CD1c-positive myeloid dendritic cell (primary cell): ENCODE measurements around the gene ITPR2.
A peak's percentile ranks its signal among the peaks of the same experiment; 100 is the strongest.

Experiments used
- DNase-seq: peaks from one replicate; pipeline ENCODE4 v3.0.0-alpha.2; 2016; ENCODE audit errors: extremely low spot score

The ITPR2 gene

DNA sequence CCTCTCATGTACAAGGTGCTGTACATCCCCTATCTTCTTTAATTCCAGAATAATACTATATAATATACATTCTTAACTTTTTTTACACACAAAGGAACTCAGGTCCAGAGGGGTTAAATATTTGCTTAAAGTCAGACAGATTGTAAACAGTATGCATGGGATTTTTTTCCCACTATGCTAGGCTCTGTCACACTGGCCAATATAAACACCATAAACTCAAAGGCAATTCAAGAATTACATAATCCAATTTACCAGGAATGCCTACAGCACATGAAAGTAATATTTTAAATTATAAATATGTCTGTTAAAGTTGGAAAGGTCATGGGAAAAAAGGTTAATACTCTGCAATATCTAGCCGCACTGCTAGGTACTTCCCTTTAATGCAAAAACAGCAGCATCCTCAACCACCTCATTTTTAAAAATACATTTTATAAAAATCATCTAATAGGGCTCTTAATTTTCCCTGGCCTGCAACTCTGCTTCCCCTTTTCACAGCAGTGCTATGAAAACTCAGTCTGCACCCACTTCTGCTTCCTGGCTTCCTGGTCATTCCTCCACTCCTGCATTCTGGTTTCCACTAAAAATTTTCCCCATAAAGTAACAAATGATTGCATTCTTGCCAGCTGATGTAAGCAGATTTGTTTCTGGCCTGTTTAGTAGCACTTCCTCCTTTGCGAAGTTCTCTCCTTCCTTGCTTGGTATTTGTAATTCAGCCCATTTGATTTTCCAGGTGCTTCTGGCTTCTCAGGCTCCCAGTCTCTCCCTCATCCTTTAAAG is 128.1 kb downstream of the ITPR2 start:
- peak; percentile 60 for DNase-seq

- no peak for DNase-seq
Observed at GRCh38 chr12:26704214-26704613, 128.8 kb downstream of the ITPR2 start.

DNA sequence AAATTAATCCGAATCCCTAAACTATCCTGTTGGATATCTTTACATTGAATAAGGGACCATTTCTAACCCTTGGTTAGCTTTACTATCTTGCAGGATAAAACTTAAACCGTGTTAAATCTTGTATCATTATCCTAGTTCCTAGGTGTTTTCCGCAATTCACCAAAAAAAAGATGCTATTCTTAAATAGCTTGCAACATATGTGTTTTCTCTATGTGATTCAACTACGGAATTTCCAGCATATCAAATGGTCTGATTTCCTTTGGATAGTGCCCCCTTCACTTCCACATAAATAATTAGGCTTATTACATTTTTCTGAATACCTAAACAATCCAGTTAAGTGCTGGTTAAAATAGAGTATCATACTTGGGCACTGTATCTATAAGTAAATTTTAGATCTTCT is 130.3 kb downstream of the ITPR2 start:
- DNase-seq = no peak

DNA sequence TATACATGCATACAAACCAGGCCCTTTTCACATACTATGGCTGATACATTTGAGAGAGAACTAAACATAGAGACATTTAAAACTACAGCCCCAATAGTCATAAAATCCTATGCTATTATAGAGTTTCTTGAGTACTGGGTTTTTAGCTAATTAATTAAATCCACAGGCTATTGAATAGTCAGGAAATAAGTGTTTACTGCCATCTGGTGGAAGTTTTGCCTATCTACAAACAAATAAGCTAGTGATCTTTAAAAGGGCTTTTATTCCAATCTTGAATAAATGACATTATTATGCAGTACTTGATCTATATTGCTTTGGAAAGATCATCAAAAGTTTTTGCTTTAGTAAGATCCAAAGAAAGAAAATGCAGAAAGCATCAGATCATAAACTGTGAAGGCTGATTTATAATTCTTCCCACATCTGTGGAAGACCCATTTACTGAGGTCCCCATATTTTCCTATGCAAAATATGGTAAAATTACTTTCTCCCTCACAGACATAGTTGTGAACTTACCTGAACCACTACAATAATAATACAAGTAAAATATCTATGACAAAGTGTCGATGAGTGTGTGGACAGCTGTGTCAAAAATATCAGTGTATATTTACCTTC is 131.3 kb downstream of the ITPR2 start:
- peak; percentile 38 for DNase-seq

- no peak for DNase-seq
Observed at GRCh38 chr12:26700430-26700829, 132.6 kb downstream of the ITPR2 start.

DNA sequence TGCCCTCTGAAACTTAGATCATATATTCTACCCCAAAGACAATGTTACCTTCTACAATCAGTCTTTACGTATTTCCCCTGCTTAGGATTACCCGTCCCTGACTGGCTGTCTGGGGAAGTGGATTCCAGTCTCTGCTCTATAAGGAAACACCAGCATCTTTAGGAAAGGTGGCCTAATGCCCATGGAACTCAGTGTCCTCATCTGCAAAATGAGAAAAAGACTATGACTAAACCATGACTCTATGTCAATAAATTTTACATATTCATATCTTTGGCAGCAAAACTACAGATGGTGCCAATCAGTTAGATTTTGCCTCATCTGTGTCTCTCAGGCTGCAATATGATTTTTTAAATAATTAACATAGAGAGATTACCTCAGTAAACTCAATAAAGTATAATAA is 133.8 kb downstream of the ITPR2 start:
- no peak for DNase-seq

DNA sequence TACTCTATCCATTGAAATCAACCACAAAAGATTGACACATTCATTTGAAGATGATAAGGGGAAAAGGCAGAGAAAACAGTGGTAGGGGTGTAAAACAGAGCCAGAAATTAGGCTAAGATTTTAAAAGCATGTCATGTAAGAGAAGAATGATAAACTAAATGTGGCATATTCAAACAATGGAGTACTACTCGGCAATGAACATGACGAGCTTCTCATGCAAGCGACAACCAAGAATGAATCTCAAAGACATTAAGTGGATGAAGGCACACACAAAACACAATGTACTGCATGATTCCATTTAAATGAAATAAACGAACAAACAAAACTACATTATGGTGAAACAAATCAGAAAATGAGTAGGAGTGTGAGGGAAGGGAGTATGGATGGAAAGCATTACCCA is 134.8 kb downstream of the ITPR2 start:
- DNase-seq = no peak

GRCh38 chr12:26697217-26697616 is 135.8 kb downstream of the ITPR2 start:
- no peak for DNase-seq

GRCh38 chr12:26696613-26697092 is 136.3 kb downstream of the ITPR2 start:
- DNase-seq = no peak

DNA sequence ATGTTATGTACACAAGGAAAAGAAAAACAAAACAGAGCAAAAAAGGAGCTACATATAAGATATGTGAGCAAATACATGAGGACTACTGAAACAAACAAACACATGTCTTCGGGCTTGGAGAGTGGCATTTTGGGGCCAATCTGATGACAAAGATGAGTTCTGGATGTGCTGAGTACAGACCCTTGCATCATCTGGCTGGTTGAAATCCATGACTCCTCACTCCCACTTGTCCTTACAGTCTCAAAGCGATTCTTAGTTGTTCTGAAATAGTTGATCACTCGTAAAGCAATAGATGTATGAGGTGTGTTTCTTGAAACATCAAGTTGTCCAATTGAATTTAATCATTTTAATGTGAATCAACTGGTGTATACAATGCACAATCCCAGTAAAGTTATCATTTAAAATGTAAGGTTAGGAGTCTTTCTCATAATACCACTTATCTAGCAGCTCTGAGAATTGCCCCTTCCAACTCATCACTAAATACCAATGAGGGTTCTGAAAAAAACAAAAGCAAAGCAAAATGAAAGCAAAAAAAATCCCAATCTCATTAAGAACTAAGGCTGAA is 136.9 kb downstream of the ITPR2 start:
- DNase-seq = no peak

GRCh38 chr12:26694402-26694801 is 138.6 kb downstream of the ITPR2 start:
- no peak for DNase-seq

GRCh38 chr12:26692407-26692806 is 140.6 kb downstream of the ITPR2 start:
- no peak for DNase-seq

DNA sequence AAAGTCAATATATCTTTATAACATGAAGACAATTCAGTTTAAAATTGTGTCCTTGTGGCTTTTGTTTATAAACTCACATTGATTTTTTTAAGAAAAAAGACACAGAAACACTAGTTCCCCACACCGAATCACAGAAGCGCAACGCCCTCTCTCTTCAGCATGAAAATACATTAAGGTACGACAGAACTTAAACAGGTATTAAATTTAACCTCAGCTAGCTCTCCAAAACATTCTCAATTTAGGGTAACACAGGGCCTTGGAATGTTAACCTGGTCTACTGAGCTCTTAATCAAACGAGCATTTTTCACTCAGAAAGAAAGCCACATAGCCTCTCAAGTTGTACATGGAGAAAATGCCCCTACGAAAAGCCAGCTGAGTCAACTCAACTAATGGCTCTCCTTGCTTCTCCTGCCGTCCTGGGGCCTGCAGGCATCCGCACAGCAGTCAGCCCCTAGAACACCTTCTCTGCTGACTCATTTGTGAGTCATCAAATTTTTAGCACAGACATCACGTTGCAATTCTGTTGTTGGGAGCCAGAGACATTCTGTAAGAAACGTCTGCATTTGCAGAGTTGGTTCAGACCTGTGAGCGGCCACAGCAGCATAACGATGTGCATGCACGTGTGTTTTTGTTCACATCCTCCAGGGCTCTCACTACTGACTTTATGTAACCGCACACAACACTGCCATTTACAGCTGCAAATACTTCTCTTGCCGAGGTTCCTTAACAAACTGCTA is 141.6 kb downstream of the ITPR2 start:
- no peak for DNase-seq

GRCh38 chr12:26690601-26691000 is 142.4 kb downstream of the ITPR2 start:
- DNase-seq = no peak

DNA sequence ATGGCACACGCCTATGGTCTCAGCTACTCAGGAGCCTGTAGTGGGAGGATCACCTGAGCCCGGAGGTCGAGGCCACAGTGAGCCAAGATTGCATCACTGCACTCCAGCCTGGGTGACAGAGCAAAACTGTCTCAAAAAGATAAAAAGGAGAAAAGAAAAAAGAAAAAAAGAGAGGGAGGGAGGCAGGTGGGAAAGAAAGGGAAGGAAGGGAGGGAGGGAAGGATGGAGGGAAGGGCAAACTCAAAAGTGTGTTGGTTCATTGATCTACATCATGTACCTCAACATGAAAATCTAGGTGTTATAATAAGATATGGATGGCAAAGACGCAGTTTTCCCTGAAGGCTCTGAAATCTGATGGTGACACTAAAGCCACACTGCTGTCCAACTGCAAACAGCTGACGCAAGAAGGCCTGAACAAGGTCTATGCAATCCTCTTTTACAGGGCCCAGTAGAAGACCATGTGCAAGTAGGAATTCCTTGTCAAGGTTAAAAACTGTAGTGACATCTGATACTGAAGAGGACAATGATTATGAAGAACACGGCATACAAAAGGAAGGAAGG is 143.6 kb downstream of the ITPR2 start:
- DNase-seq = no peak

GRCh38 chr12:26688344-26688904 is 144.6 kb downstream of the ITPR2 start:
- no peak for DNase-seq

DNA sequence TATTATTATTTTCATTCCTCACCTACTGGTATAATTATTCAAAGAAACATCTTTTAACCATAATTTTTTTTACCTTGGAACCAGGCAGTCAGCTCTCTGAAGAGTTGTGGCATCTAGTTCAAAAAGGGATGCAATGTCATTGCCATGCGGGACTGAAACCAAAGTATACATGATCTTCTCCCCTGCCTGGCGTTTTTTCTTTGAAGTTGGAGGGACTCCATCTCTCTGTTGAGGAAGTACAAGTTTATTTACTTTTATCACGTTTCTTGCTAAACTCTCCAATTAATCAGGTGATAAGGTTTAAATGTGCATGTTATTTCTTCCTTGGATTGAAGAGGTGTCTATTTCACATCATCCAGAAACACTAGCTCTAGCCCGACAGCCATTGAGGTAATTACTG is 146.6 kb downstream of the ITPR2 start:
- DNase-seq = no peak

- no peak for DNase-seq
Observed at GRCh38 chr12:26684101-26684500, 148.9 kb downstream of the ITPR2 start.

DNA sequence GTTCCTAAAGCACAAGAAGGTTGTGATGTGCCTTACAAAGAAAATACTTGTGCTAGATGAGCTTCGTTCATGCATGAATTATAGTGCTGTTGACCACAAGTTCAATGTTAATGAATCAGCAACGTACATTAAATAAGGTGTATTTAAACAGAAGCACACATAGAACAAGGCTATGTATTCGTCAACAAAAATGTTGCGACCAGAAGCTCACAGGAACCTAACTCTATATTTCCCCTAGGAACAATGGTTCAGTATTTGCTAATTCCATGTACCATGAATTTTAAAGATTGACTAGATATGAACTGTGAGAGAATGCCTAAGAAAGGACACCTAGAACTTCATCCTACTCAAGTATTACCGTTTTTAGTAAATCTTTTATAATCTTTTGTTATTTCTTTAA is 149.6 kb downstream of the ITPR2 start:
- no peak for DNase-seq

DNA sequence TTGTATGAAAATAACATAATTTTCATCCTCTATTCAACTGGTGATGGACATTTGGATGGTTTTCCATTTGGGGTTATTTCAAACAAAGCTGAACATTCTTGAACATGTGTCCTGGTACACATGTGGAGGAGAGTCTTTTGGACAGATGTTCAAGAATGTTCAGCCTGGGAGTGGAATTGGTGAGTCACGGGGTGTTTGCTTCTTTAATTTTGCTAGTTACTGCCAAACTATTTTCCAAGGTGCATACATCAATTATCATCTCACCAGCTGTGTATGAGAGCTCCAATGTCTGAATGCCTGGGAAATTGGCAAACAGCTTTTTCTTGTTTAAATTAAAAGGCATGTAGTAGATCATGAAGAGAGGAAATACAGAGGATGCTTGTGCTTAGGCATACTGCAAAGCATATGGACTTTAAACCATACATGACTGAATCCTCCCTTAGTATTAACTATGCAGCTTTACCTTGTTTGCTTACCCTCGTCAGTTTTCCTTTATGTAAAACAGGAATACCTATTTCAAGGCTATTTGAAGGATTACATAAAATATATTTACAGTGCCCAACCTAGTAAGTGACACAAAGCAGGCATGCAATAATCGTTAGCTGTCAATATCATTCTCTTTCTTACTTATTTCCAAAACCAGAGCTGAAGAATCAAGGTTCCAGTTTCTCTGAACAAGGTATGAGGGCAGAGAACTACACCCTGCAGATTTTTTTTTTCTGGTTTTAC is 152.1 kb downstream of the ITPR2 start:
- DNase-seq = no peak
